ENCODE measurements around the gene CSRP3.

The CSRP3 gene

GRCh38 chr11:19225581-19225980 is 23.8 kb upstream of the CSRP3 start:
- no peak for DNase-seq (ENCODE audit: low read depth in 2 of 2)

GRCh38 chr11:19225123-19225522 is 23.3 kb upstream of the CSRP3 start:
- DNase-seq (ENCODE audit: low read depth in 2 of 2), result no peak

GRCh38 chr11:19220903-19221724 is 19.3 kb upstream of the CSRP3 start:
- no peak for DNase-seq (ENCODE audit: low read depth in 2 of 2)

- no peak for DNase-seq (ENCODE audit: low read depth in 2 of 2)
Observed at GRCh38 chr11:19218786-19219460, 17.1 kb upstream of the CSRP3 start.

- no peak for DNase-seq (ENCODE audit: low read depth in 2 of 2)
Observed at GRCh38 chr11:19218216-19218615, 16.4 kb upstream of the CSRP3 start.

GRCh38 chr11:19216709-19217374 is 15.1 kb upstream of the CSRP3 start:
- no peak for DNase-seq (ENCODE audit: low read depth in 2 of 2)

GRCh38 chr11:19216021-19216420 is 14.2 kb upstream of the CSRP3 start:
- DNase-seq (ENCODE audit: low read depth in 2 of 2), result no peak

GRCh38 chr11:19209617-19210370 is 8.0 kb upstream of the CSRP3 start:
- no peak for DNase-seq (ENCODE audit: low read depth in 2 of 2)

- DNase-seq (ENCODE audit: low read depth in 2 of 2), result no peak
Observed at GRCh38 chr11:19208959-19209546, 7.3 kb upstream of the CSRP3 start.

GRCh38 chr11:19208181-19208580 is 6.4 kb upstream of the CSRP3 start:
- DNase-seq (ENCODE audit: low read depth in 2 of 2), result no peak

- no peak for DNase-seq (ENCODE audit: low read depth in 2 of 2)
Observed at GRCh38 chr11:19204836-19205235, 3.1 kb upstream of the CSRP3 start.

- no peak for DNase-seq (ENCODE audit: low read depth in 2 of 2)
Observed at GRCh38 chr11:19200410-19201201, 1.2 kb downstream of the CSRP3 start.

- DNase-seq (ENCODE audit: low read depth in 2 of 2), result no peak
Observed at GRCh38 chr11:19199771-19200170, 2.0 kb downstream of the CSRP3 start.

GRCh38 chr11:19199048-19199447 is 2.7 kb downstream of the CSRP3 start:
- no peak for DNase-seq (ENCODE audit: low read depth in 2 of 2)

- no peak for DNase-seq (ENCODE audit: low read depth in 2 of 2)
Observed at GRCh38 chr11:19196432-19196831, 5.4 kb downstream of the CSRP3 start.

- DNase-seq (ENCODE audit: low read depth in 2 of 2), result no peak
Observed at GRCh38 chr11:19194620-19195308, 7.0 kb downstream of the CSRP3 start.

GRCh38 chr11:19193916-19194315 is 7.9 kb downstream of the CSRP3 start:
- no peak for DNase-seq (ENCODE audit: low read depth in 2 of 2)

- no peak for DNase-seq (ENCODE audit: low read depth in 2 of 2)
Observed at GRCh38 chr11:19191530-19192169, 10.1 kb downstream of the CSRP3 start.

- DNase-seq (ENCODE audit: low read depth in 2 of 2), result no peak
Observed at GRCh38 chr11:19187833-19188258, 13.9 kb downstream of the CSRP3 start.

All from stimulated activated CD8-positive, alpha-beta memory T cell treated with anti-CD3 and anti-CD28 coated beads, Interleukin-15, amount 100 ng/mL, for 48 hours (primary cell).